Cardiac septum (tissue), 1 donor: Measurements from ENCODE around the gene STARD9. TPM values are rescaled to one million over a fixed set of nuclear protein-coding genes. Genes with fewer than 3 reads are reported as not detected.
A peak's percentile ranks its signal among the peaks of the same experiment; 100 is the strongest.
"Not testable (repeated sequence)": the region's sequence is repeated elsewhere in the genome, so short reads cannot be mapped to it uniquely, and the experiment has no call there.

Source experiments
- DNase-seq: peaks from one replicate; pipeline ENCODE4 v3.0.0-alpha.2; 2020; ENCODE audit warnings: low spot score
- intact Hi-C: fragments of 100-400 bp; cut with DNase I; formaldehyde crosslinking; loops from one replicate; pipeline ENCODE4 v1.14.0; 2022
- total RNA-seq: library from RNA; stranded (reverse); fragmentation: NEBNext Ultra II Directional; extraction: Animal tissue kit (Norgen Biotek cat#: 25700); gene quantifications from one replicate; pipeline ENCODE4 v1.2.1, GENCODE V29; 2021
- donor health status: DM: no; HTN: no; CAD: no.

Gene STARD9
- total RNA-seq, 1 donor from 2014 or later, result 9.2 TPM

- intact Hi-C loops, result loop anchor here (2.0 kb wide), 1 partner anchor 185 kb away; the partner anchor contains the start of gene TTBK2
- DNase-seq, result no peak
These were observed 160.9 kb downstream of the STARD9 start for GRCh38 chr15:42736178-42736792.

GRCh38 chr15:42736793-42737528, 161.6 kb downstream of the STARD9 start, which contains the start of gene CDAN1:
TSS of gene CDAN1 (minus strand) at chr15:42737128. CDS start at chr15:42737102, 26 bp downstream.
- DNase-seq, result peak; percentile 96
- intact Hi-C loops, result loop anchor here (2.0 kb wide), 1 partner anchor 184 kb away; the partner anchor contains the start of gene TTBK2

- intact Hi-C loops, result loop anchor here (2.0 kb wide), 1 partner anchor 183 kb away; the partner anchor contains the start of gene TTBK2
- DNase-seq, result peak; percentile 26
These were observed 162.3 kb downstream of the STARD9 start for GRCh38 chr15:42737529-42738328.

- intact Hi-C loops, result no loop called here
- no peak for DNase-seq
These were observed 166.3 kb downstream of the STARD9 start for GRCh38 chr15:42741710-42742109.

GRCh38 chr15:42742149-42742548, 166.7 kb downstream of the STARD9 start:
- intact Hi-C loops, result no loop called here
- no peak for DNase-seq

GRCh38 chr15:42744195-42744594, 168.8 kb downstream of the STARD9 start:
- DNase-seq, result no peak
- intact Hi-C loops, result no loop called here

- intact Hi-C loops, result no loop called here
- DNase-seq, result no peak
These were observed 173.9 kb downstream of the STARD9 start for GRCh38 chr15:42749266-42749665.

GRCh38 chr15:42750306-42750705, 174.9 kb downstream of the STARD9 start:
- no peak for DNase-seq
- intact Hi-C loops, result no loop called here

GRCh38 chr15:42759093-42759492, 183.7 kb downstream of the STARD9 start:
- intact Hi-C loops, result no loop called here
- DNase-seq, result no peak

- intact Hi-C loops, result no loop called here
These were observed 185.4 kb downstream of the STARD9 start for GRCh38 chr15:42760759-42761158.

GRCh38 chr15:42761813-42762212, 186.4 kb downstream of the STARD9 start:
- intact Hi-C loops, DNase-seq: not testable (repeated sequence)

More at GRCh38 chr15:42760759-42761158, 185.4 kb downstream of the STARD9 start:
- DNase-seq, result no peak

GRCh38 chr15:42764154-42764731, 188.8 kb downstream of the STARD9 start:
- intact Hi-C loops, result not testable (repeated sequence)

GRCh38 chr15:42766109-42766508, 190.7 kb downstream of the STARD9 start:
- intact Hi-C loops, DNase-seq: not testable (repeated sequence)

More at GRCh38 chr15:42764154-42764731, 188.8 kb downstream of the STARD9 start:
- not testable (repeated sequence) for DNase-seq

Other genes starting within 250 kb of the STARD9 start
- 14.8 TPM for gene CAPN3, start 216.1 kb upstream of the STARD9 start, total RNA-seq
- 691 TPM for gene ZNF106, start 84.5 kb upstream of the STARD9 start, total RNA-seq
- gene SNAP23, start 80.0 kb upstream of the STARD9 start, total RNA-seq, result 48.2 TPM
- 16.9 TPM for gene LRRC57, start 26.8 kb upstream of the STARD9 start, total RNA-seq
- gene HAUS2, start 26.8 kb upstream of the STARD9 start, total RNA-seq, result 14.7 TPM
- gene CDAN1, start 161.5 kb downstream of the STARD9 start, total RNA-seq, result 6.5 TPM